Measurements from ENCODE around the gene LILRB4. TPM values are rescaled to one million over a fixed set of nuclear protein-coding genes. Genes with fewer than 3 reads are reported as not detected.

Gene LILRB4
- not detected in 2 replicates for total RNA-seq (2014; rRNA removed; shearing (Covaris generic))
- polyA plus RNA-seq (2016; fragmentation: Nextera tagmentation; extraction: Ambion mirVana), result not detected in 2 replicates
- long read RNA-seq, result 0 reads

DNA sequence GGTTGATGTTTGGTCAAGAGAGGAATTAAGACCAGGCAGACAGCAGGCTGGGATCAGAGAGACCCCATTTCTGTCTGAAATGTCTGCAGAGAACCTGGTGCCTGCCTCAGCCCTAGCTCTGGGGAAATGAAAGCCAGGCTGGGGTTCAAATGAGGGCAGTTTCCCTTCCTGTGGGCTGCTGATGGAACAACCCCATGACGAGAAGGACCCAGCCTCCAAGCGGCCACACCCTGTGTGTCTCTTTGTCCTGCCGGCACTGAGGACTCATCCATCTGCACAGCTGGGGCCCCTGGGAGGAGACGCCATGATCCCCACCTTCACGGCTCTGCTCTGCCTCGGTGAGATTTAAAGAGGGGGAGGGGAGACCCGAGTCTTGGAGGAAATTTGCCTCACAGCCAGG, at the start of gene LILRB4:
TSS of gene LILRB4 (plus strand) at position 256 of the 400 bp plus-strand sequence. CDS start at position 305, 49 bp downstream.
- Histone ChIP-seq H3K27me3 (ENCODE audit: insufficient read depth) (no peaks in the 10 kb centered on the region), H3K79me2 (replicated peaks; ENCODE audit: insufficient read depth) (no peaks in the 10 kb centered on the region), H3F3A (replicated peaks; ENCODE audit: low read depth) (no peaks in the 10 kb centered on the region), H3K9me2 (ENCODE audit: insufficient read depth) (no peaks in the 10 kb centered on the region), H3K4me2 (no peak within 1 kb of the TSS), H3K36me3 (ENCODE audit: insufficient read depth) (no peaks in the 10 kb centered on the region), H3K27ac (ENCODE audit: low read depth) (no peak within 1 kb of the TSS), H3K4me1 (ENCODE audit: insufficient read depth) (no peaks in the 10 kb centered on the region), H3K4me3 (no peak within 1 kb of the TSS), H2AFZ (no peak within 1 kb of the TSS), H4K20me1 (replicated peaks; ENCODE audit: insufficient read depth) (no peaks in the 10 kb centered on the region)
- TF ChIP-seq STAT1 (IDR thresholded peaks at IDR 0.05; ENCODE audit: unreplicated experiment), result no peak
- TF ChIP-seq EZH2phosphoT487 (IDR thresholded peaks at IDR 0.05; ENCODE audit: unreplicated experiment), result no peak
- TF ChIP-seq EZH2 (IDR thresholded peaks at IDR 0.05; ENCODE audit: low read depth, unreplicated experiment), result no peak
- no peak for TF ChIP-seq POLR2AphosphoS5 (IDR thresholded peaks at IDR 0.05; ENCODE audit: low read depth)
- TF ChIP-seq, protein P1, sequence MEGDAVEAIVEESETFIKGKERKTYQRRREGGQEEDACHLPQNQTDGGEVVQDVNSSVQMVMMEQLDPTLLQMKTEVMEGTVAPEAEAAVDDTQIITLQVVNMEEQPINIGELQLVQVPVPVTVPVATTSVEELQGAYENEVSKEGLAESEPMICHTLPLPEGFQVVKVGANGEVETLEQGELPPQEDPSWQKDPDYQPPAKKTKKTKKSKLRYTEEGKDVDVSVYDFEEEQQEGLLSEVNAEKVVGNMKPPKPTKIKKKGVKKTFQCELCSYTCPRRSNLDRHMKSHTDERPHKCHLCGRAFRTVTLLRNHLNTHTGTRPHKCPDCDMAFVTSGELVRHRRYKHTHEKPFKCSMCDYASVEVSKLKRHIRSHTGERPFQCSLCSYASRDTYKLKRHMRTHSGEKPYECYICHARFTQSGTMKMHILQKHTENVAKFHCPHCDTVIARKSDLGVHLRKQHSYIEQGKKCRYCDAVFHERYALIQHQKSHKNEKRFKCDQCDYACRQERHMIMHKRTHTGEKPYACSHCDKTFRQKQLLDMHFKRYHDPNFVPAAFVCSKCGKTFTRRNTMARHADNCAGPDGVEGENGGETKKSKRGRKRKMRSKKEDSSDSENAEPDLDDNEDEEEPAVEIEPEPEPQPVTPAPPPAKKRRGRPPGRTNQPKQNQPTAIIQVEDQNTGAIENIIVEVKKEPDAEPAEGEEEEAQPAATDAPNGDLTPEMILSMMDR (conservative IDR thresholded peaks at IDR 0.05; ENCODE audit: low read depth in 2 of 2), result no peak
- TF ChIP-seq, protein P2, sequence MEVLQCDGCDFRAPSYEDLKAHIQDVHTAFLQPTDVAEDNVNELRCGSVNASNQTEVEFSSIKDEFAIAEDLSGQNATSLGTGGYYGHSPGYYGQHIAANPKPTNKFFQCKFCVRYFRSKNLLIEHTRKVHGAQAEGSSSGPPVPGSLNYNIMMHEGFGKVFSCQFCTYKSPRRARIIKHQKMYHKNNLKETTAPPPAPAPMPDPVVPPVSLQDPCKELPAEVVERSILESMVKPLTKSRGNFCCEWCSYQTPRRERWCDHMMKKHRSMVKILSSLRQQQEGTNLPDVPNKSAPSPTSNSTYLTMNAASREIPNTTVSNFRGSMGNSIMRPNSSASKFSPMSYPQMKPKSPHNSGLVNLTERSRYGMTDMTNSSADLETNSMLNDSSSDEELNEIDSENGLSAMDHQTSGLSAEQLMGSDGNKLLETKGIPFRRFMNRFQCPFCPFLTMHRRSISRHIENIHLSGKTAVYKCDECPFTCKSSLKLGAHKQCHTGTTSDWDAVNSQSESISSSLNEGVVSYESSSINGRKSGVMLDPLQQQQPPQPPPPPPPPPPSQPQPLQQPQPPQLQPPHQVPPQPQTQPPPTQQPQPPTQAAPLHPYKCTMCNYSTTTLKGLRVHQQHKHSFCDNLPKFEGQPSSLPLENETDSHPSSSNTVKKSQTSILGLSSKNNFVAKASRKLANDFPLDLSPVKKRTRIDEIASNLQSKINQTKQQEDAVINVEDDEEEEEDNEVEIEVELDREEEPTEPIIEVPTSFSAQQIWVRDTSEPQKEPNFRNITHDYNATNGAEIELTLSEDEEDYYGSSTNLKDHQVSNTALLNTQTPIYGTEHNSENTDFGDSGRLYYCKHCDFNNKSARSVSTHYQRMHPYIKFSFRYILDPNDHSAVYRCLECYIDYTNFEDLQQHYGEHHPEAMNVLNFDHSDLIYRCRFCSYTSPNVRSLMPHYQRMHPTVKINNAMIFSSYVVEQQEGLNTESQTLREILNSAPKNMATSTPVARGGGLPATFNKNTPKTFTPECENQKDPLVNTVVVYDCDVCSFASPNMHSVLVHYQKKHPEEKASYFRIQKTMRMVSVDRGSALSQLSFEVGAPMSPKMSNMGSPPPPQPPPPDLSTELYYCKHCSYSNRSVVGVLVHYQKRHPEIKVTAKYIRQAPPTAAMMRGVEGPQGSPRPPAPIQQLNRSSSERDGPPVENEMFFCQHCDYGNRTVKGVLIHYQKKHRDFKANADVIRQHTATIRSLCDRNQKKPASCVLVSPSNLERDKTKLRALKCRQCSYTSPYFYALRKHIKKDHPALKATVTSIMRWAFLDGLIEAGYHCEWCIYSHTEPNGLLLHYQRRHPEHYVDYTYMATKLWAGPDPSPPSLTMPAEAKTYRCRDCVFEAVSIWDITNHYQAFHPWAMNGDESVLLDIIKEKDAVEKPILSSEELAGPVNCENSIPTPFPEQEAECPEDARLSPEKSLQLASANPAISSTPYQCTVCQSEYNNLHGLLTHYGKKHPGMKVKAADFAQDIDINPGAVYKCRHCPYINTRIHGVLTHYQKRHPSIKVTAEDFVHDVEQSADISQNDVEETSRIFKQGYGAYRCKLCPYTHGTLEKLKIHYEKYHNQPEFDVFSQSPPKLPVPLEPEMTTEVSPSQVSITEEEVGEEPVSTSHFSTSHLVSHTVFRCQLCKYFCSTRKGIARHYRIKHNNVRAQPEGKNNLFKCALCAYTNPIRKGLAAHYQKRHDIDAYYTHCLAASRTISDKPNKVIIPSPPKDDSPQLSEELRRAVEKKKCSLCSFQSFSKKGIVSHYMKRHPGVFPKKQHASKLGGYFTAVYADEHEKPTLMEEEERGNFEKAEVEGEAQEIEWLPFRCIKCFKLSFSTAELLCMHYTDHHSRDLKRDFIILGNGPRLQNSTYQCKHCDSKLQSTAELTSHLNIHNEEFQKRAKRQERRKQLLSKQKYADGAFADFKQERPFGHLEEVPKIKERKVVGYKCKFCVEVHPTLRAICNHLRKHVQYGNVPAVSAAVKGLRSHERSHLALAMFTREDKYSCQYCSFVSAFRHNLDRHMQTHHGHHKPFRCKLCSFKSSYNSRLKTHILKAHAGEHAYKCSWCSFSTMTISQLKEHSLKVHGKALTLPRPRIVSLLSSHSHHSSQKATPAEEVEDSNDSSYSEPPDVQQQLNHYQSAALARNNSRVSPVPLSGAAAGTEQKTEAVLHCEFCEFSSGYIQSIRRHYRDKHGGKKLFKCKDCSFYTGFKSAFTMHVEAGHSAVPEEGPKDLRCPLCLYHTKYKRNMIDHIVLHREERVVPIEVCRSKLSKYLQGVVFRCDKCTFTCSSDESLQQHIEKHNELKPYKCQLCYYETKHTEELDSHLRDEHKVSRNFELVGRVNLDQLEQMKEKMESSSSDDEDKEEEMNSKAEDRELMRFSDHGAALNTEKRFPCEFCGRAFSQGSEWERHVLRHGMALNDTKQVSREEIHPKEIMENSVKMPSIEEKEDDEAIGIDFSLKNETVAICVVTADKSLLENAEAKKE (CRISPR knock-in tag; IDR thresholded peaks at IDR 0.05), result no peak
- Mint-ChIP-seq H3K4me1 (no peaks in the 10 kb centered on the region), H3K27me3 (ENCODE audit: insufficient read depth, low read depth, poor library complexity) (peaks cover 9% of the 10 kb centered on the region), H3K36me3 (ENCODE audit: low read depth) (peaks cover 42% of the 10 kb centered on the region), H3K9me3 (peaks cover 97% of the 10 kb centered on the region), H3K4me3 (no peak within 1 kb of the TSS), H3K27ac (no peak within 1 kb of the TSS)
- no peak for ATAC-seq
- no peak for DNase-seq (ENCODE audit: low spot score)
